K562 (cell line): ENCODE results near the gene SH3BP5. TPM values are rescaled to one million over a fixed set of nuclear protein-coding genes. Genes with fewer than 3 reads are reported as not detected.
A peak's percentile ranks its signal among the peaks of the same experiment; 100 is the strongest.

Source experiments
- FOXA3 ChIP-seq, 2 experiments: fragments of 450-650 bp in 1 of 2; sonication (generic) in 1 of 2; formaldehyde crosslinking; IDR thresholded peaks in 1 of 2; conservative IDR thresholded peaks in 1 of 2; 2 replicates each; pipeline versions ENCODE4 v1.4.0 to v1.8.0; 2020 to 2022; ENCODE audit warnings: mild to moderate bottlenecking in 2 of 2, missing genetic modification reagents in 1 of 2
- FOXJ3 ChIP-seq: sonication (generic); formaldehyde crosslinking; IDR thresholded peaks from 2 replicates; pipeline ENCODE4 v1.4.0; 2020; ENCODE audit warnings: mild to moderate bottlenecking, missing genetic modification reagents
- HDAC6 ChIP-seq: IDR thresholded peaks from 2 replicates; pipeline ENCODE4 v1.6.1; 2012; ENCODE audit warnings: low read depth, mild to moderate bottlenecking, control low read depth, inconsistent platforms, low read length, moderate library complexity
- HSF4 ChIP-seq: fragments of 250-450 bp; sonication (Bioruptor Pico); IDR thresholded peaks from 2 replicates; pipeline ENCODE4 v2.1.2; 2022; ENCODE audit warnings: mild to moderate bottlenecking, moderate library complexity, borderline replicate concordance
- NELFE ChIP-seq: IDR thresholded peaks from 2 replicates; pipeline ENCODE4 v1.6.1; 2011; ENCODE audit warnings: mild to moderate bottlenecking; ENCODE audit not compliant: insufficient read depth, insufficient read length
- NR1H2 ChIP-seq: sonication (generic); formaldehyde crosslinking; IDR thresholded peaks from 2 replicates; pipeline ENCODE4 v1.4.0; 2020; ENCODE audit warnings: mild to moderate bottlenecking, missing genetic modification reagents
- RBM34 ChIP-seq: fragments of 200-400 bp; formaldehyde crosslinking; IDR thresholded peaks from 2 replicates; pipeline ENCODE4 v1.6.1; 2018; ENCODE audit warnings: low read length, borderline replicate concordance; ENCODE audit not compliant: insufficient read depth
- RNF219 ChIP-seq: fragments of 250-450 bp; sonication (Bioruptor Pico); IDR thresholded peaks from 2 replicates; pipeline ENCODE4 v1.5.0; 2022; ENCODE audit warnings: mild to moderate bottlenecking
- TFAP4 ChIP-seq: sonication (generic); formaldehyde crosslinking; IDR thresholded peaks from 2 replicates; pipeline ENCODE4 v1.8.0; 2022; ENCODE audit warnings: missing genetic modification reagents, mild to moderate bottlenecking, moderate library complexity, borderline replicate concordance
- THRAP3 ChIP-seq: fragments of 450-650 bp; IDR thresholded peaks from 2 replicates; pipeline ENCODE4 v1.6.1; 2016; ENCODE audit warnings: mild to moderate bottlenecking, inconsistent platforms, borderline replicate concordance
- YBX1 ChIP-seq: fragments of 450-650 bp; IDR thresholded peaks from 2 replicates; pipeline ENCODE4 v1.7.1; 2016; ENCODE audit warnings: mild to moderate bottlenecking
- ZBTB9 ChIP-seq: fragments of 450-650 bp; formaldehyde crosslinking; IDR thresholded peaks from 2 replicates; pipeline ENCODE4 v1.4.0; 2020; ENCODE audit warnings: mild to moderate bottlenecking, moderate library complexity
- ZNF140 ChIP-seq: fragments of 250-450 bp; sonication (Bioruptor Pico); IDR thresholded peaks from 2 replicates; pipeline ENCODE4 v1.8.0; 2021; ENCODE audit warnings: moderate library complexity, mild to moderate bottlenecking, inconsistent platforms
- polyA plus RNA-seq, 8 experiments: library from polyadenylated mRNA; depleted of rRNA in 4 of 8; stranded (reverse) in 5 of 8; unstranded in 3 of 8; fragments of >200 nt; fragmentation: Nextera tagmentation in 2 of 8; fragmentation: Illumina TruSeq in 1 of 8; extraction: Ambion mirVana in 2 of 8; extraction: Trizol in 1 of 8; gene quantifications; 2 replicates each; pipeline versions ENCODE4 v1.2.1 to v1.2.3, GENCODE V29; 2011 to 2014; ENCODE audit warnings: inconsistent platforms in 1 of 8, missing spikeins in 1 of 8
- total RNA-seq, 7 experiments: library from RNA; depleted of rRNA in 6 of 7; stranded (reverse); fragments of >200 nt in 6 of 7; fragmentation: Illumina TruSeq in 2 of 7; extraction: Trizol in 2 of 7; gene quantifications; 2 replicates each; pipeline versions ENCODE4 v1.2.1 to v1.2.3, GENCODE V29; 2011 to 2021; ENCODE audit warnings: low replicate concordance in 1 of 7
- TF ChIP-seq, protein P1 (sequence below): fragments of 450-650 bp; conservative IDR thresholded peaks from 2 replicates; pipeline ENCODE4 v1.6.1; 2016; ENCODE audit warnings: missing genetic modification characterization, low read depth, mild to moderate bottlenecking, missing compliant biosample characterization, moderate library complexity
- TF ChIP-seq, protein P2 (sequence below): fragments of 200-800 bp; sonication (Bioruptor generic); IDR thresholded peaks from 2 replicates; pipeline ENCODE4 v1.6.1; 2017; ENCODE audit warnings: missing genetic modification characterization, missing compliant biosample characterization
- TF ChIP-seq, protein P3 (sequence below): fragments of 450-650 bp; IDR thresholded peaks from 2 replicates; pipeline ENCODE4 v1.6.1; 2014; ENCODE audit warnings: low read depth, mild to moderate bottlenecking, moderate library complexity, borderline replicate concordance

The SH3BP5 gene
- total and polyA plus RNA-seq, 9 of the 15 experiments (the other 6 are each of a cell fraction or from before 2014, with no cell fraction given) = 2.9 to 29.0 (median 14.9) TPM

GRCh38 chr3:15269091-15269989 is 63.0 kb downstream of the SH3BP5 start (continued):
- TF ChIP-seq FOXA3 (CRISPR knock-in tag; conservative IDR thresholded peaks at IDR 0.05 in 1 of 2, IDR thresholded peaks at IDR 0.05 in 1 of 2) (0 out of 4 replicates have a peak, but pooled peaks of 1 of the 2 experiments have one; percentile 45), THRAP3 (no peak), RBM34 (no peak), NR1H2 (CRISPR knock-in tag) (no peak), NELFE (no peak), YBX1 (no peak), HDAC6 (no peak; the same call in 1 of the 2 replicates), RNF219 (CRISPR knock-in tag) (no peak), ZBTB9 (CRISPR knock-in tag) (peak; percentile 65; the same call in 1 of the 2 replicates), HSF4 (CRISPR knock-in tag) (no peak), FOXJ3 (CRISPR knock-in tag) (no peak), ZNF140 (CRISPR knock-in tag) (no peak), TFAP4 (CRISPR knock-in tag) (peak; percentile 97)
- TF ChIP-seq, protein P1, sequence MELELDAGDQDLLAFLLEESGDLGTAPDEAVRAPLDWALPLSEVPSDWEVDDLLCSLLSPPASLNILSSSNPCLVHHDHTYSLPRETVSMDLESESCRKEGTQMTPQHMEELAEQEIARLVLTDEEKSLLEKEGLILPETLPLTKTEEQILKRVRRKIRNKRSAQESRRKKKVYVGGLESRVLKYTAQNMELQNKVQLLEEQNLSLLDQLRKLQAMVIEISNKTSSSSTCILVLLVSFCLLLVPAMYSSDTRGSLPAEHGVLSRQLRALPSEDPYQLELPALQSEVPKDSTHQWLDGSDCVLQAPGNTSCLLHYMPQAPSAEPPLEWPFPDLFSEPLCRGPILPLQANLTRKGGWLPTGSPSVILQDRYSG (tag) = no peak
- TF ChIP-seq, protein P2, sequence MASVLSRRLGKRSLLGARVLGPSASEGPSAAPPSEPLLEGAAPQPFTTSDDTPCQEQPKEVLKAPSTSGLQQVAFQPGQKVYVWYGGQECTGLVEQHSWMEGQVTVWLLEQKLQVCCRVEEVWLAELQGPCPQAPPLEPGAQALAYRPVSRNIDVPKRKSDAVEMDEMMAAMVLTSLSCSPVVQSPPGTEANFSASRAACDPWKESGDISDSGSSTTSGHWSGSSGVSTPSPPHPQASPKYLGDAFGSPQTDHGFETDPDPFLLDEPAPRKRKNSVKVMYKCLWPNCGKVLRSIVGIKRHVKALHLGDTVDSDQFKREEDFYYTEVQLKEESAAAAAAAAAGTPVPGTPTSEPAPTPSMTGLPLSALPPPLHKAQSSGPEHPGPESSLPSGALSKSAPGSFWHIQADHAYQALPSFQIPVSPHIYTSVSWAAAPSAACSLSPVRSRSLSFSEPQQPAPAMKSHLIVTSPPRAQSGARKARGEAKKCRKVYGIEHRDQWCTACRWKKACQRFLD (CRISPR knock-in tag) = 0 out of 2 replicates have a peak, but pooled peaks have one; percentile 49
- TF ChIP-seq, protein P3, sequence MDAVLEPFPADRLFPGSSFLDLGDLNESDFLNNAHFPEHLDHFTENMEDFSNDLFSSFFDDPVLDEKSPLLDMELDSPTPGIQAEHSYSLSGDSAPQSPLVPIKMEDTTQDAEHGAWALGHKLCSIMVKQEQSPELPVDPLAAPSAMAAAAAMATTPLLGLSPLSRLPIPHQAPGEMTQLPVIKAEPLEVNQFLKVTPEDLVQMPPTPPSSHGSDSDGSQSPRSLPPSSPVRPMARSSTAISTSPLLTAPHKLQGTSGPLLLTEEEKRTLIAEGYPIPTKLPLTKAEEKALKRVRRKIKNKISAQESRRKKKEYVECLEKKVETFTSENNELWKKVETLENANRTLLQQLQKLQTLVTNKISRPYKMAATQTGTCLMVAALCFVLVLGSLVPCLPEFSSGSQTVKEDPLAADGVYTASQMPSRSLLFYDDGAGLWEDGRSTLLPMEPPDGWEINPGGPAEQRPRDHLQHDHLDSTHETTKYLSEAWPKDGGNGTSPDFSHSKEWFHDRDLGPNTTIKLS = peak; percentile 61; the same call in 1 of the 2 replicates
